GM10847 (cell line): Measurements from ENCODE around the gene RAB40C.

Experiments used
- POLR2A ChIP-seq: IDR thresholded peaks from 2 replicates; pipeline ENCODE4 v1.6.1; 2011; ENCODE audit not compliant: insufficient read length; ENCODE audit errors: extremely low read depth

RAB40C gene

GRCh38 chr16:625977-626765, 36.3 kb downstream of the RAB40C start:
- no peak for TF ChIP-seq POLR2A

- TF ChIP-seq POLR2A, result no peak
Measured at GRCh38 chr16:626787-627453, 37.1 kb downstream of the RAB40C start.

- TF ChIP-seq POLR2A, result no peak
Measured at GRCh38 chr16:627454-628239, 37.8 kb downstream of the RAB40C start.

- TF ChIP-seq POLR2A, result no peak
Measured at GRCh38 chr16:628321-629061, 38.6 kb downstream of the RAB40C start.

DNA sequence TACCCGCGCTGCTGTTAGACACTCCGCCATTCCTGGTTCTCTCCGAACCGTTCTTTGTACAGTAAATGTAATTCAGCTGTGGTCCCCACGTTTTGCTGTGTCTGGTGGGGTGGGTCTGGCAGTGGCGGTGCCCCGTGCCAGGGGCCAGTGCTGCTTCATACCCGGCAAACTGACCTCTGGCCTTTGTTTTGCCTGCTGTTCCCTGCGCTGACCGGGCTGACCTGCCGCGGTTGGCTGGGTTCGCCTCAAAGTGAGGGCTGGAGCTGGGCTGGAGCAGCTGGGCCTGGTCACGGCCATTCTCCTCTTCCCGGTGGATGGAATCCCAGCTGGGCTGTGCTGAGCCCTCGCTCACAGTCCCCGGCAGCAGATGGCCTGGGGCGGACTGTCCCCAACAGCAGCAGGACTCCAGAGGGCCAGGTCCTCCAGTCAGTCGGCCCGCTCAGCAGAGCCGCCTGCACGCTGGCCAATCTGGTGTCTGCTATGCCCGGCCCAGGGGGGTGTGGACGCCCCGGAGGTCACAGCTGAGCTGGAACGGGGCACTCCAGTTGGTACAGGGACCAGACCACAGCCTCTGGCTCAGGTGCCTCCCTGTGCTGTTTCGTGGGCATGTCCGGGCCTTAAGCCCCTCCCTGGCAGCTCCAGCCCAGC, 39.4 kb downstream of the RAB40C start:
- TF ChIP-seq POLR2A, result no peak

DNA sequence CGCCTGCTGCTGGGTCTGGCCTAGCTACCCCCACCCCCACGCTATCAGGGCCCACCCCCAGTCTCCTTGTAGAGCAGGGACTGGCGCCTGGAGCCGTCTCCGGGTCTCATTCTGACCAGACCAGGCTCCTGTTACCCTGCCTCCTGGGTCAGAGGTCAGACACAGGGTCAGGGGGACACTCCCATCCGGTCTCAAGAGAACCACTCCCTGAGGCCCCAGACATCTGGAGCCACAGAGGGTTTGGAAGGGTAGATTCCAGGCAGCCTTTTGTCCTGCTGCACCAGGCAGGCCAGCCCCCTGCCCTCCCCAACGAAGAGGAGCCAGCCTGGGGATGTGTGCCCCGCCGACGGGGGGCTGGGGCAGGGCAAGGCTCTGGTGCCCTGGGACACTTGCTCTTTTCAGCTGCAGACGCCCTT, 40.0 kb downstream of the RAB40C start:
- no peak for TF ChIP-seq POLR2A

- no peak for TF ChIP-seq POLR2A
Measured at GRCh38 chr16:630249-630814, 40.5 kb downstream of the RAB40C start.

- TF ChIP-seq POLR2A, result no peak
Measured at GRCh38 chr16:630815-631405, 41.0 kb downstream of the RAB40C start, which contains the start of gene WFIKKN1. WFIKKN1 (plus strand) TSS chr16:630985; CDS start chr16:631254, 269 bp downstream.

- no peak for TF ChIP-seq POLR2A
Measured at GRCh38 chr16:631808-632358, 42.0 kb downstream of the RAB40C start.

- no peak for TF ChIP-seq POLR2A
Measured at GRCh38 chr16:632486-633335, 42.8 kb downstream of the RAB40C start.

- no peak for TF ChIP-seq POLR2A
Measured at GRCh38 chr16:633336-634050, 43.6 kb downstream of the RAB40C start.

GRCh38 chr16:634051-634670, 44.3 kb downstream of the RAB40C start:
- TF ChIP-seq POLR2A, result no peak
